Endothelial cell of umbilical vein (primary cell): ENCODE data around the gene RETREG3.

Experiments
- CTCF ChIP-seq, 2 donors: IDR thresholded peaks; 1 replicate in 1 of 2; 2 replicates in 1 of 2; pipeline ENCODE4 v1.5.1; 2011; ENCODE audit warnings: low read length in 2 of 2, mild to moderate bottlenecking in 2 of 2, moderate library complexity in 2 of 2, control low read depth in 1 of 2, inconsistent platforms in 1 of 2, low read depth in 1 of 2; ENCODE audit not compliant: insufficient read depth in 1 of 2; ENCODE audit errors: extremely low read depth in 1 of 2
- EZH2 ChIP-seq: IDR thresholded peaks from 2 replicates; pipeline ENCODE4 v1.6.1; 2012; ENCODE audit warnings: borderline replicate concordance, low read depth, mild to moderate bottlenecking, moderate library complexity, low read length, inconsistent platforms; ENCODE audit not compliant: severe bottlenecking
- FOS ChIP-seq: IDR thresholded peaks from 2 replicates; pipeline ENCODE4 v1.6.1; 2011; ENCODE audit warnings: mild to moderate bottlenecking, low read length, moderate library complexity, borderline replicate concordance; ENCODE audit not compliant: insufficient read depth
- GATA2 ChIP-seq: IDR thresholded peaks from 2 replicates; pipeline ENCODE4 v1.7.0; 2011; ENCODE audit warnings: low read depth, mild to moderate bottlenecking, moderate library complexity, mixed read lengths, low read length; ENCODE audit not compliant: insufficient read length, insufficient read depth
- MAX ChIP-seq: IDR thresholded peaks from 2 replicates; pipeline ENCODE4 v1.6.1; 2011; ENCODE audit not compliant: insufficient read depth, insufficient read length
- MYC ChIP-seq: IDR thresholded peaks from one replicate; pipeline ENCODE4 v1.6.1; 2011; ENCODE audit warnings: mild to moderate bottlenecking, low read depth, low read length
- POLR2A ChIP-seq: IDR thresholded peaks from 2 replicates; pipeline ENCODE4 v1.6.1; 2012; ENCODE audit warnings: low read depth, mild to moderate bottlenecking, control low read depth, low read length
- POLR2AphosphoS5 ChIP-seq: IDR thresholded peaks from 2 replicates; pipeline ENCODE4 v1.6.1; 2012; ENCODE audit warnings: low read depth, mild to moderate bottlenecking, control low read depth, low read length, moderate library complexity; ENCODE audit not compliant: insufficient read depth

DNA sequence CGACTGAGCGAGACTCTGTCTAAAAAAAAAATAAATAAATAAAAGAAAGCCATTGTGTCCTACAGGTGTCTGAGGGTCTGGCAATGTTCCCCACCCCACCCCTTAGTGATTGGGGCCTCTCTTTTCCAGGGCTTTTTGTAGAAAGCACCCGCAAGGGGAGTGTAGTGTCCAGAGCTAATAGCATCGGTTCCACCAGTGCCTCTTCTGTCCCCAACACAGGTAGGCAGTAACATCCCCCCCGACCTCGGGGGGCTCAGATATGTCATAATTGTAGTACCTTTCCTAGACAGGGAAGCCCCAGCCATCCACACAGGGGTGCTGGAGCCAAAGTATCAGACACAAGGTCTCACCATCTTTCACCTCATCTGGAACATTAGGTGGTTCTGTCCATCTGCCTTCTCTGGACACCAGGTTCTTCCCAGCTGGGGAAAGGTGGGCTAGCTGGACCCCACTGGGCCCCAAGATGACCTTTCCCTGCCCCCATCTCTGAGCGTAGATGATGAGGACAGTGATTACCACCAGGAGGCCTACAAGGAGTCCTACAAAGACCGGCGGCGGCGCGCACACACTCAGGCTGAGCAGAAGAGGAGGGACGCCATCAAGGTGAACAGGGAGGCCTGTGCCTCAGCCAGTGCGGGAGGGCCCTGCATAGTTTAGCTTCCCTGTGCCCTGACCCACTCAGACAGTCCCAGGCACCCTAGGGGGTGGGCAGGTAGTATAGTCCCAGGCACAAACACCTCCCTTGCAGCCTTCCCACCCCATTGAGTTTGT is 40.6 kb downstream of the RETREG3 start:
- TF ChIP-seq MYC (no peak), CTCF (IDR thresholded peaks at IDR 0.05; ENCODE audit: extremely low read depth in 1 of 2, insufficient read depth in 1 of 2, low read depth in 1 of 2, low read length in 2 of 2) (no peak), FOS (no peak), POLR2A (peak; percentile 32), POLR2AphosphoS5 (no peak), EZH2 (no peak), MAX (no peak), GATA2 (no peak)
